ENCODE data around the gene EDEM1.

DNA sequence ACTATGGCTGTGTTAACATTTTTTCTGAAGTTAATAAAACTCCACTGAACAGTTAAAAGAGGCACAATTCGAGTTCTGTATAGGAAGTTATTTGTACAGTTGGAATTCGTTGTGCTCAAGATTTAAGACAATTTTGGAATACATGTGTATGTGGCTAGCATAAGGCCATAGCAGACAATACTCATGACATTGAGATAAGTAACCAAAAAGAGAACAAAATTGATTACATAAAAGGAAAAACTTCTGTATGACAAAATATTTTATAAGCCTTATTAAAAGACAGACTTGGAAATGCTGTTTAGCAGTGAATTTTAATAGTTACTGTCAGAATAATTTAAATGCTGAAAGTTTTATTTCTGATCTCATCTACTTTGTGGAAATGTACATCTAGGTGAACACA, 17.7 kb upstream of the EDEM1 start:
- TF ChIP-seq, protein P1, sequence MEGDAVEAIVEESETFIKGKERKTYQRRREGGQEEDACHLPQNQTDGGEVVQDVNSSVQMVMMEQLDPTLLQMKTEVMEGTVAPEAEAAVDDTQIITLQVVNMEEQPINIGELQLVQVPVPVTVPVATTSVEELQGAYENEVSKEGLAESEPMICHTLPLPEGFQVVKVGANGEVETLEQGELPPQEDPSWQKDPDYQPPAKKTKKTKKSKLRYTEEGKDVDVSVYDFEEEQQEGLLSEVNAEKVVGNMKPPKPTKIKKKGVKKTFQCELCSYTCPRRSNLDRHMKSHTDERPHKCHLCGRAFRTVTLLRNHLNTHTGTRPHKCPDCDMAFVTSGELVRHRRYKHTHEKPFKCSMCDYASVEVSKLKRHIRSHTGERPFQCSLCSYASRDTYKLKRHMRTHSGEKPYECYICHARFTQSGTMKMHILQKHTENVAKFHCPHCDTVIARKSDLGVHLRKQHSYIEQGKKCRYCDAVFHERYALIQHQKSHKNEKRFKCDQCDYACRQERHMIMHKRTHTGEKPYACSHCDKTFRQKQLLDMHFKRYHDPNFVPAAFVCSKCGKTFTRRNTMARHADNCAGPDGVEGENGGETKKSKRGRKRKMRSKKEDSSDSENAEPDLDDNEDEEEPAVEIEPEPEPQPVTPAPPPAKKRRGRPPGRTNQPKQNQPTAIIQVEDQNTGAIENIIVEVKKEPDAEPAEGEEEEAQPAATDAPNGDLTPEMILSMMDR (conservative IDR thresholded peaks at IDR 0.05 in 1 of 2, IDR thresholded peaks at IDR 0.05 in 1 of 2; ENCODE audit: extremely low read depth in 1 of 2, insufficient read depth in 1 of 2, low read depth in 1 of 2, low read length in 2 of 2) = no peak
- no peak for TF ChIP-seq EZH2 (IDR thresholded peaks at IDR 0.05; ENCODE audit: borderline replicate concordance, low read length)

Measured in mammary epithelial cell (primary cell).